BLaER1 treated with 17β-estradiol and CSF1 and Interleukin-3, amounts not matched to agents 10 nM and 100 nM (cell line): Measurements from ENCODE around the gene MOXD1.

Experiments used
- H3K27ac ChIP-seq, 11 experiments: shearing (Covaris generic); formaldehyde crosslinking; 2 replicates each; pipeline ENCODE4 v1.8.1; 2022
- H3K27me3 ChIP-seq, 11 experiments: shearing (Covaris generic); formaldehyde crosslinking; 2 replicates each; pipeline ENCODE4 v1.8.1; 2022
- H3K36me3 ChIP-seq, 11 experiments: shearing (Covaris generic); formaldehyde crosslinking; 2 replicates each; pipeline ENCODE4 v1.8.1; 2022
- H3K4me1 ChIP-seq, 10 experiments: shearing (Covaris generic); formaldehyde crosslinking; 2 replicates each; pipeline ENCODE4 v1.8.1; 2022
- H3K4me2 ChIP-seq, 11 experiments: shearing (Covaris generic); formaldehyde crosslinking; 2 replicates each; pipeline ENCODE4 v1.8.1; 2022
- H3K4me3 ChIP-seq, 10 experiments: shearing (Covaris generic); formaldehyde crosslinking; 2 replicates each; pipeline ENCODE4 v1.8.1; 2022
- H3K9ac ChIP-seq, 11 experiments: shearing (Covaris generic); formaldehyde crosslinking; 2 replicates each; pipeline ENCODE4 v1.8.1; 2022
- H3K9me3 ChIP-seq, 11 experiments: shearing (Covaris generic); formaldehyde crosslinking; replicated peaks in 1 of 11; 2 replicates each; pipeline ENCODE4 v1.8.1; 2022
- H4K20me1 ChIP-seq, 11 experiments: shearing (Covaris generic); formaldehyde crosslinking; 2 replicates each; pipeline ENCODE4 v1.8.1; 2022
- Cebpa-rat ChIP-seq, 11 experiments: shearing (Covaris generic); IDR thresholded peaks; 2 replicates each; pipeline ENCODE4 v1.8.1; 2022

MOXD1 gene

GRCh38 chr6:132246632-132247270 is 154.5 kb downstream of the MOXD1 start:
- Histone ChIP-seq H3K9me3 (peaks cover 2 to 12% (median 6%) of the 10 kb centered on the region in 11 experiments; a peak in 21 of 22 replicates), H3K27ac (no peak overlapping the region), H3K4me3 (no peak overlapping the region), H4K20me1 (no peaks in the 10 kb centered on the region), H3K4me2 (no peak overlapping the region), H3K36me3 (no peaks in the 10 kb centered on the region; a peak in 2 of 22 replicates), H3K9ac (no peak overlapping the region), H3K27me3 (no peaks in the 10 kb centered on the region), H3K4me1 (no peaks in the 10 kb centered on the region)
- no peak for TF ChIP-seq Cebpa-rat (IDR thresholded peaks at IDR 0.05)

DNA sequence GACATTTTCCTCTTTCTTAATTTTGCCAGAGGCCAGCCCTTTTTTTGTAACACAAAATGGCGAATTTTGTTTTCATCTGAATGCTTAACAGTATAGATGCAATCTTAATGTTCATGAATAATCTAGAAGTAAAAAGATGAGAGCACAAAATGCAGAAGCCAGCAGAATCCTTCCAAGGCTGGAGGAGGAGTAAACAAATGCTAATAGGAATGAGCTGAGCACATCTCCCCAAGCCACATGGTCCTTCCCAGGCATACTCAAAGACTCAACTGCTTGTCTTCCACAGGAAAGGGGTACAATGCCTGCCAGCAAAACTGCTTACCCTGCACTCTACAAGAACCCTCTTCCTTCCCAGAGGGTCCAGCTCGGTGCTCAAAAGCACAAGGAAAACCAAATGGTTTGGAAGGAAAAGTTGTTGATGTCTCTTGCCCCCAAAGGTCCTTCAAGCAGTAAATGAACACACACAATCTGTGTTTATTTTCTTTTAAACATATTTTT is 155.1 kb downstream of the MOXD1 start:
- Histone ChIP-seq H3K27ac (no peak overlapping the region), H3K4me2 (no peak overlapping the region), H3K27me3 (no peaks in the 10 kb centered on the region), H3K4me3 (no peak overlapping the region), H3K9ac (no peak overlapping the region), H3K4me1 (no peaks in the 10 kb centered on the region), H4K20me1 (no peaks in the 10 kb centered on the region), H3K36me3 (no peaks in the 10 kb centered on the region), H3K9me3 (peaks cover 0 to 6% (median under 1%) of the 10 kb centered on the region in 11 experiments; a peak in 7 of 22 replicates)
- no peak for TF ChIP-seq Cebpa-rat (IDR thresholded peaks at IDR 0.05)
